ENCODE data around the gene IFNL3.

- TF ChIP-seq CTCF (conservative IDR thresholded peaks at IDR 0.05) (no peak), ZFX (IDR thresholded peaks at IDR 0.05) (no peak)
Measured at GRCh38 chr19:39252458-39252857, 7.7 kb upstream of the IFNL3 start.

Data from C4-2B (cell line).